HG03575 (cell line): Measurements from ENCODE around the gene SEPTIN6.

Experiments used
- ATAC-seq: cut with Tn5 transposase; IDR thresholded peaks from one replicate; pipeline ENCODE4 v1.9.1; 2021; ENCODE audit not compliant: unreplicated experiment, insufficient number of reproducible peaks, low FRiP score; ENCODE audit errors: extremely low read depth

The SEPTIN6 gene

DNA sequence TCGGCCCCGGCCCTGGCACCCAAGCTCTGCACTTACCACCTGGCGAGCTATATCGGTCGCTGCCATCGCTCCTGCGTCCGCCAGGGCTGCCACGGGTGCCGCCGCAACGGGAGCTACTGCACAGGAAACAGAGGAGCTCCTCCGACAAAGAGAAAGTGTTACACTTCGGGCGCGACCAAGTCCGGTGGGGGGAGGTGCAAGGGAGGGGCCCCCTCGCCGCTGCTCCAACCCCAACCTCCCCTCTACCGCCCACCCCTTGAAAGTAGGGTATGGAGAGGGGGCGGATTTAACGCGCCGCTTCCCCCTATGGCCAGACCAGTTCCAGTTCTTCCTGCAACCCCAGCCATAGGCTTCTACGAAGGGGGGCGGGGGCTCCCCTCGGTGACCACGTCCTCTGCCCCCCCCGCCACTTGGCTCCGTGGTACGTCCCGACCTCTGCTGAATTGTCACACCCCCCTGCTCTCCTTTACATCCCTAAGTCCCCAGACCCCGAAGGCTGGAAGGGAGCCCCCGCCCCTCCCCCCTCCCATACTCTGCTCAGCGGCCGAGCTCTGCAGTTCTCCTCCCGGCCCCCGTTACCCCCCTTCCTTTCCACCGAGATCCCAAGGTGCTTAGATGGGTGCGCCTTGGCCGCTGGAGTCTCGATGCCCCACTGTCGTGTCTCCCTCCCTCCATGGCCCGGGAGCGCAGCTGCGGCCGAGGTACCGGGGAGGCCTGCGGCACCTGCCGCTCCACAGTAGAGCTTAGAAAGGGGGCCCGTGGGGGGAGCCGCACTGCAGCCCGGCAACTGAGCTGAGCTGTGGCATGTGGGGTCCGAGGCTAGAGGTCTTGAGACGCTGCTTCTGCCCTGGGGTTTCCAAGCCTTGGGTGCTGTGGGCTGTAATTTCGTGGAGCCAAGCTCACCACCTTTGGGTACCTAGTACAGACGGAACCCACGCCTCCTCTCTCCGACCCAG lies at the start of gene SEPTIN6:
SEPTIN6 (minus strand) TSS at position 129 of the 956 bp plus-strand sequence; CDS start at position 66, 63 bp downstream.
- no peak for ATAC-seq

DNA sequence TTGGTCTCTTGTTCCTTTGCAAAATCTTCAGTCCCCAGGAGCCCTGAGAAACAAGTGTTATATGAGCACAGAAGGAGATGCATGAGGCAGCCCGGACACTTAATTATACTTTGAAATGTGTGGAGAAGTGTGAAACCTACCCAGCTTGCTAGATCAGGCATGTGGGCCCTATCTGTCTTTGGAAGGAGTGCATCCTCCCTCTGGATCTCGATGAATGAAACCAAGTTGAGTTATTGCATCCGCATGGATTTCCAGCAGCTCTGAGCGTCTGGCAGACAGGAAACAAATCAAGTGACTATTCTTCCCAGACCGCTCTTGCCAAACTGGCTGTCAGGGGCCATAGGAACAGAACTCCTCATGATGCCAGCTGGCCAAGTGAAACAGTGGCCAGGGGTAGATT lies 45.8 kb upstream of the SEPTIN6 start:
- ATAC-seq, result no peak

DNA sequence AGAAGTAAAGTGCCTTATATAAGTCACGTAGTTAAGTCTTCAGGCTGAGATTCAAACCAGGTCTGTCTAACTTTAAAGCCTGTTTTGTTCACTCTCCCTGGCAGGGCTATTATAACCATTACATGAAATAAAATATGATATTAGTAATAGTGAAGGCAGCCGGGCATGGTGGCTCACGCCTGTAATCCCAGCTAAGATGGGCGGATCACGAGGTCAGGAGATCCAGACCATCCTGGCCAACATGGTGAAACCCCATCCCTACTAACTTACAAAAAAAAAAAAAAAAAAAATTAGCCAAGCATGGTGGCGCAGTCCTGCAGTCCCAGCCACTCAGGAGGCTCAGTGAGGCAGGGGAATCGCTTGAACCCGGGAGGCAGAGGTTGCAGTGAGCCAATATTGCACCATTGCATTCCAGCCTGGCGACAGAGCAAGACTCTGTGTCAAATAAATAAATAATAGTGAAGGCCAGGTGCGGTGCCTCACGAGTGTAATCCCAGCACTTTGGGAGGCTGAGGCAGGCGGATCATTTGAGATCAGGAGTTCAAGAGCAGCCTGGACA lies 43.3 kb upstream of the SEPTIN6 start:
- ATAC-seq, result no peak

DNA sequence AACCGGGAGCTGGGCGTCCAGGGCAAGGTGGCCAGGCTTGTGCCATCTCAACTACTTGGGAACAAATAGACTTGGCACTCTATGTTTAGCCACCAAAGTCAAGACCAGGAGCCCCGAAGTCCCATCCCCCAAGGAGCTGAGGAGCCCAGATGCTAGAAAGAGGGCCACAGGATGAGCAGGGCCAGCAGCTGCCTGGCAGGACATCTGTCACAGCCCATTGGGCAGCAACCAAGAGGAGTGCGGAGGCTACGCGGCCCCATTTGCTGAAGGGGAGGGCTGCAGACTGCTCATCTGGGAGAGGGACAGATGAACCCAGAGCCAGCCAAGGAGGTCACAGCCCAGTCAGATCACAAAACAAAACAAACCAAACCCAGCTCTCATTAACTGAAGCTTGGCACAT lies 42.5 kb upstream of the SEPTIN6 start:
- ATAC-seq, result no peak

DNA sequence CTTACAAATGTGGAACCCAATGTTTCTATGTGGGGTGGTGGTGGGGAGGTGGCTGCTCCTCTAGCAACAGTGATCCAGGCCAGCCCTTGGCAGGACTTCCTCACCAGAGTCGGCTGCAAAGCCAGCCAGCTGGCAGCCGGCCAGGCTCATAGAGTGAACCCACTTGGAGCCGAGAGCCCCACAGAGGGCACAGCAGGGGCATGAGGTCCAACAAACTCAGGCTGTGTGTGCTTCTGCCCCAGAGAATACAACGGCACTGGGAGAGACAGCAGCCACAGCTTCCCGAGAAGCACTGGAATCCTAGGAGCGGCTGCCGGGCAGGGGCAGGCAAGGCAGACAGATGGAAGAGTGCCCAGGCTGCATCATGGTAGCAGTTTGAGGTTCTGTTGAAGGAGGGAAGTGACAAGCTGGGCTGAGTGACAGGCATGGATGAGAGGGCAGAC lies 42.0 kb upstream of the SEPTIN6 start:
- no peak for ATAC-seq

DNA sequence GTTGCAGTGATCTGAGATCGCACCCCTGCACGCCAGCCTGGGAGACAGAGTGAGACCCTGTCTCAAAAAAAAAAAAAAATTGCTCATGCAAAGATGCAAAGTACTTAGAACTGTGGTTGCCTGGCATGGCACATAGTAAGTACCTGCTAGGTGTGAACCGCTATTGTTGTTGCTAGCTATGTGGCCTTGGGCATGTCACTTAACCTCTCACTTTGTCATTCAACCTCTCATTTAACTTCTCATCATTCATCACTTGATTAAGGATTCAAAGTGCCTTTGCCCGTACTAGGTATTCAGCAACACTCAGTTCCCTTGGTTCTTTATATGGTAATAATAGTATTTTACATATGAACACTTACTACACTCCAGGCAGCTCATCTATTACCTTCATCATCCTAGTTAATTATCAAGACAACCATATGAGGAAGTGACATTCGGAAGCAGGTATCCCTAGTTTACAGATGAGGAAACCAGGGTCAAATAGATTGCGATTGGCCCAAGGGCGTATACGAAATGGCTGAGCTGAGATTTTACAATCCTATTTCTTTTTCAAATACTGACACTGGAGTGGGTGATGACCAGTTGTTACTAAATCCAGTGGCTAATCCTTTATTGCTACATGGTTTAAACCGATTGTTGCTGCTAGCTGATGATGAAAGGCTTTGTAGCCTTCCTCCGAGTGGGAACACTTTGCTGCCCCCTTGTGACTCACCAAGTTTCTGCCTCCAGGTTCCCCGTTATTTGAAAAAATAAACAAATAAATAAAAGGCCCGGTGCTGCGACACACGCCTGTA lies 36.6 kb upstream of the SEPTIN6 start:
- ATAC-seq, result no peak

DNA sequence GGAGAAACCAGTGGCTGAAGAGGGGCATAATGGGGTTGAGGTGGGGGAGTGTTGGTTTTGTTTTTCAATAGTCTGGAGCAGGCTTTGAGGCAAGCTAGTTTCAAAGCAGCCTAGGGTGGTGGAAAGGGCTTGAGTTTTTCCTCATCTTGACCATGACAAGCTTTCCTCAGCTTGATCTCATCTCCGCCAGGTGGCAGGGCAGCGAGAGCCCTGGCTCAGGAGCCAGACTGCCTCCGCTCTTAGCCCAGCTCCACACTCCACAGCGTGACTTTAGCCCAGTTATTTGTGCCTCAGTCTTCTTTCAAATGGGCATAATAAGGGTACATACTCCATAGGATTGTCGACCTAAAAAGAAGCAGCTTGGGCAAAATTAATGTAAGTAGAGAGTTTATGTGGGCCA lies 35.5 kb upstream of the SEPTIN6 start:
- ATAC-seq, result no peak

DNA sequence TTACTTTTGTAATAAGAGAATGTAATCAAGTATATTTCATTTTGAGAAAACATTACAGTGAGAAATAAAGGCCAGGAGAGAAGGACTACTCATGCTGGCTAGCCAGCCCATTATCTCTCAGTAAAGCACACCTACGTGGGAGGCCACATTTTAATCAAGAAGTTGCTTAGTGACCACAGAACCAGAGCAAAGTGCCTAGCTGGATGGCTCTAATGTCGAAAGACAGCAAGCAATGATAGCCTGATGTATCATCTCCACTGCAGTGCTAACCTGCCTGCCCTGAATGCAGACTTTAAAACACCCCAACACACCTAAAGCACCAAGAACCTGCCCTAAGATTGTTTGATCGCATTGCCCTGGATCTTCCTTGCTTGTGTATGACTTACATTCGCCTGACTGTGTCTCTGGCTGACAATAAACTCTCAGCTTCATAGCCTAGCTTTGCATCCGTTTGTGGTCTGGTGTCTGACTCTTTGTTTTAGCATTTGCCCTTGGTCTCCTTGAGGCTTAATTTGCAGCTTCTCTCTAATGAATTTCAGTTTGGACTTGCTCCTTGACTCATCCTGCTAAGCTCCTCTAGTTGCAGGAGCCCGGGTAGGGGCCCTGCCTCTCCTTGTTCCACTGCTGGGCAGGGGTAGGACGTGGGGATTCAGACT lies 34.1 kb upstream of the SEPTIN6 start:
- no peak for ATAC-seq

DNA sequence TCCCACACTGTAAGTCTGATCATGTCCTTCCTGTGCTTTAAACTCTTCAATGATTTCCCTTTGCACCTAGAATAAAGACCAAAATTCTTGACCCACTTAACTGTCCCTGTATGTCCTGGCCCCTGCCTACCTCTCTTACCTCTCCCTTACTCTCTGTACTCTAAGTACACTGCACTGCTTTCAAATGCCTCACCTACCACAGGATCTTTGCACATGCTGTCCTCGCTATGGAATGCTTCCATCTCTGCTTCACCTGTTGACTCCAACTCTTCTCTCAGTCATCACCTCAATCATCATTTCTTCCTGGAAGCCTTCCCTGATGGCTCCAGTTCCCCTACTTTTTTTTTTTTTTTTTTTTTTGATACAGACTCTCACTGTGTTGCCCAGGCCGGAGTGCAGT lies 29.0 kb upstream of the SEPTIN6 start:
- ATAC-seq, result no peak

DNA sequence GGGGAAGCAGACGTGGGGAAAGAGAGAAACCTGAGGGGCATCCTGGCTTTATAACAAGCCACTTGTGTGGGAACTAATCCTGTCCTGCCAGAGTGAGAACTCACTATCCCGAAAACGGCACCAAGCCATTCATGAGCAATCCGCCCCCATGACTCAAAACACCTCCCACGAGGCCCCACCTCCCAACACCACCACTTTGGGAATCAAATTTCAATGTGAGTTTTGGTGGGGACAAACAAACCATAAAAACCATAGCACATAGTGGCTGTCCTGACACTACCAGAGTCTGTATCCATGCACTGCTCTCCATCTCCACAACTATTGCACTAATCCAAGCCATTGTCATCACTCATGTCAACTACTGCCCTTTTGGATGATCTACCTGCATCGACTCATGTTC lies 28.5 kb upstream of the SEPTIN6 start:
- no peak for ATAC-seq

DNA sequence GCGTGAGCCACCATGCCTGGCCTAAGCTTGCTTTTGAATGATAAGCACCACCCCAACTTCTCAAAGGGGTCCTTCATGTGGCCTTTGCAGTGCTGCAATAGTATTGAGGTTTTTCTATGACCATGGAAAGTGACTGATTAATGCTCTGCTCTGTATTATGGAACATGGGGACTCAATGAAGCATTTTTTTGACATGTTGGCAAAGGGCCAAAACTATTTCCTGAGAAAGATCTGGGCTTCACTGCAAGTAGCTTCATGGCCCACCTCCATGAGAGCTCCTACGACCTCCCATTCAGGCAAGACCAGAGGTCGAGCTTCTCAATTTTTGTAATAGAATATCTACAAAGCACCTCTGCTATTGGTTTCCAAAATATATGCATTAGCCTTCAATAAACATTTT lies 16.7 kb upstream of the SEPTIN6 start:
- ATAC-seq, result no peak

DNA sequence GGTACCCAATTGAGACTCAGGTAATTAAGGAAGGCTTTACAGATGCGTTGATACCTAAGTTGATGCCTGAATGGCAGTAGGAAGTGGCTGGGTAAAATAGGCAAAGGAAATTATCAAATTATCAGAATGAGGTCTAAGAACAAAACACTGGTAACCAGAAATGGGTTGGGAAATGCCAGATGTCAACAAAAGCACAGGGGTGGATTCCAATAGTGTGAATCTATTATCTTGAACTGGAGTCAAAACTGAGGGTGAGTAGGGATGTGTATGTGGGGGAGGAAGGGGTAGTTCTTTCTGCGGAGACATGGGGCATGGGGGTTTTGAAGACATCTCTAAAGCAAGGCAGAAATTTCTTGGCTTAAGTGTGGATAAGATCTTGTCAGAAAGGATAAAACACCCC lies 16.0 kb upstream of the SEPTIN6 start:
- no peak for ATAC-seq

DNA sequence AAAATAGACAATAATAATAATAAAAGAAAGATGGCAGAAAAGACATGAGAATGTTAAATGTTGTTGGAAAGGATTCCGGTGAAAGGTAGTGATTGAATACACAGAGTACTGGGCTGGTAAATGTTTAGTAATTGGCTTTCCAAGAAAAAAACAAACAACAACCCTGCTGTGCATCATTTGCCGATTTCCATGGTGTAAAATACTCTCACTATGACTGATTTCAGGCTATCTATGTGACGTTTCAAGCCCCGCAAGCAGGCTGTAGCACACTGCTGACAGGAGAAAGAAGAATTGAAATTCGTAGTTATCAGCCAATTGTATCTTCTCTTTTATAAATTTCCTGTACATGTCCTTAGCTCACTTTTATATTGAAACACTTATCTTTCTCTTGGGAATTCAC lies 13.6 kb upstream of the SEPTIN6 start:
- ATAC-seq, result no peak

DNA sequence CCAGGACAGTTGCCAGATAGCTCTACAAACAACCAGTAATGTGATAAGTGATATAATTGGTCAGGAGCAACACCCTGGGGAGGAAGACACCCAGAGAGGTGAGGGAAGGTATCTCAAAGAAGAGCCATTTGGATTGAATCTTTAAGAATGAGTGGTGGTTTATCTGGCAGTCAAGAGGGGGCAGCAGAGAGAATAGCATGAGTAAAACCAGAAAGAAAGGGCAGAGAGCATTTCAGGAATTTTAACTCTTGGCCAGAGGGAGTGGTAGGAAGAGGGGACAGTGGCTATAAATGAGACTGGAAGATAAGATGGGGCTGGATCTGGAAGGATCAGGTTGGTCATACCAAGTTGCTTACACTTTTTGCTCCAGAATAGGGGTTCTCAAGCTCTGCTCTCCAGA lies 5.9 kb upstream of the SEPTIN6 start:
- ATAC-seq, result no peak

DNA sequence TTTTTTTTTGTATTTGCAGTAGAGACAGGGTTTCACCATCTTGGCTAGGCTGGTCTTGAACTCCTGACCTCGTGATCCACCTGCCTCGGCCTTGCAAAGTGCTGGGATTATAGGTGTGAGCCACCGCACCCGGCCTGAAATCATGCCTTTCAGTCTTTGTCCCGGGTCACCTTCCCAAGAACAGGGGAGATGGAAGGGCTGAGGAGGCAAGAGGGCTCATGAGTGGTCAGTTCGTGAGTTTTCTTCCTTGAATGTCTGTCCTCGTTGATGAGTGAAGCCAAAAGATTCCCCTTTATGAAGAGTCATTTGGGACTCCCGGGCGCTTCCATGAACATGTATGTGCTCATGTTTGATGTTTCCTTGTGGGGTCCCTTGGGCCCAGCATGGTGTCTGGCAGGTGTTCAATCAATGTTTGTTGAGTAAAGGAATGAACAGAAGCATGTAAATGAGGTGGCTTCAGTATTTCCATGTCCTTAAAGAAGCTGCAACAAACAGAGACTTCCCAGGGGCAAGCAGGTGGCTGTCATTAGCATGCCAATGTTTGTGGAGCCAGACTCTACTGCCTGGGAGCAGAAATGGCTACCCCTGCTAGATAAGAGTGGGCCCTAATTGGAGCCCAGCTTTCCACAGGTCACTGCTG lies 3.4 kb upstream of the SEPTIN6 start:
- no peak for ATAC-seq

DNA sequence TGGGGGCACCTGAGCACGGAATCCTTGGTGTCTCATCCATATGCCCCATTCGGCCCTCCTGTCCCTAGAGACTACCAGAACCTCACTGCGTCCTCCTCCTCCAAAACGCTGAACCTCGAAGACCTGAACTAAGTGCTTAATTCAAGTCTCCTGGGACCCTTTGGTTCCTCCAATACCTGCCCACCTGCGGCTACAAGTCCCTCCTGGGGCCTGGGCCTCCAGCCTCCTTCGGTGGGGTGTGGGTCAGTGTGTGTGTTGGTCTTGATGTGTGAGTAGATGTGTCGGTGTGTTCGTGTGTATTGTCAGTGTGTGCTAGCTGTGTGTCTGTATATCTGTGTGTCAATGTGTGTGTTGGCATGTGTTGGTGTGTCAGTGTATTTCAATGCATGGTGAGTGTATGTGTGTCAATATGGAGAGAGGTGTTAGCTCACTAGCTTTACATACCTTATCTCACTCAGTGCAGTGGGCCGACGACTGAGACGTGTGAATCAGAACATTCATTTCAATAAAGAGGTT lies 2.6 kb upstream of the SEPTIN6 start:
- ATAC-seq, result no peak

DNA sequence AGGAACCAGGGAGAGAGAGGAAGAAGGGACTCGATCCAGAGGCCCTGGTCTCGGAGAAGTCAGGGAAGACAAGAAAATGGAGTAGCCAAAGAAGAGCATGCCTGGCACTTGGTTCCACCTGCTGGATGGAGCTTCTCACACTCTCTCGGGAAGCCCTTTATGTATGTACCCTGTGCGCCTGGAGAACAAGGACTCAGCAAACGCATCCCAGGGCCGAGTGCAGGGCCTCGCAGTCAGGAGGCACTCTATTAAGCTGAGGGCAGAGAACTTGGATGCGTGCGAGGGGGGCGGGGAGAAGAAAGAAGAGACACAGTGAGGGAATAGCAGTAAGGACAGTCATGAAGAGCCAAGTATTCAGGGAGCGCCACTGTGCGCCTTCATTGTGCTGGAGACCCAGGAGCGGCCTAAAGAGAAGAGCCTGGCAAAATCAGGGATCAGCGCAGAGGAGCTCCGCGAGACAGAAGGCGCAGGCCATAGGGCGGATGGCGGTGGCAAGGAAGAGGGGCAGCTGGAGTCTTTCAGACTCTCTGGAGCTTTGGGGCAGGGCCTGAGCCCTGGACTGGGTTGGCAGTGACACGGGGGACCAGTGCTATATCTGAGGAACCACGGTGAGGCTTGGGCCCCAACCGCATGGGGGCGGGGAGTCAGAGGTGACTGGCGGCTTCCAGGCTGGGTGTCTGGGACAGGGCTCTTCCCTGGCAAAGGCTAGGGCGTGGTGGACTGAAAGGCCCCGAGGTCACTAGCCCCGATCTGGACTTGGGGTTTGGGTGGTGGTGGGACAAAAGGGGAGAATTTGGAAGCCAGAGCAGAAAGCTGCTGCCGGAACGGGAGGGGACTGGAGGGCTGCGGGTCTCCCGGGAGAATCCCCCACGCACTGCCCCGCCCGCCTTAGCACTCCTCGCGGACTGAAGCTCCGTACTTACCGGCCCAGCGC lies 1.9 kb upstream of the SEPTIN6 start:
- no peak for ATAC-seq
